ENCODE data around the gene RFK. TPM values are rescaled to one million over a fixed set of nuclear protein-coding genes. Genes with fewer than 3 reads are reported as not detected.
"Not testable (repeated sequence)": the region's sequence is repeated elsewhere in the genome, so short reads cannot be mapped to it uniquely, and the experiment has no call there.

The RFK gene
- total and polyA plus RNA-seq, 2 of the 13 experiments (the other 11 are each of a cell fraction or from before 2014, with no cell fraction given), result 18.2 to 37.2 TPM

DNA sequence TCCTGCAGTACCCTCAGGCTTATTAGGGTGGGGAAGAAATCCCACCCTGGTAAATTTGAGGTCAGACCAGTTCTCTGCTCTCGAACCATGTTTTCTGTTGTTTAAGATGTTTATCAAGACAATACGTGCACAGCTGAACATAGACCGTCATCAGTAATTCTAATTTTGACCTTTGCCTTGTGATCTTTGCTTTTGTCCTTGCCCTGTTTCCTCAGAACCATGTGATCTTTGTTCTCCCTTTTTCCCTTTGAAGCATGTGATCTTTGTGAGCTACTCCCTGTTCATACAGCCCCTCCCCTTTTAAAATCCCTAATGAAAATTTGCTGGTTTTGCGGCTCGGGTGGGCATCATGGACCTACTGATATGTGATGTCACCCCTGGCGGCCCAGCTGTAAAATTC lies 40.7 kb upstream of the RFK start (continued):
- TF ChIP-seq RARA (CRISPR knock-in tag; IDR thresholded peaks at IDR 0.05) (peak; percentile 48; the same call in 1 of the 2 replicates), ELF3 (CRISPR knock-in tag; IDR thresholded peaks at IDR 0.05) (0 out of 2 replicates have a peak, but pooled peaks have one; percentile 17), POGZ (CRISPR knock-in tag; IDR thresholded peaks at IDR 0.05) (peak; percentile 63), PPARG (CRISPR knock-in tag; conservative IDR thresholded peaks at IDR 0.05) (0 out of 2 replicates have a peak, but pooled peaks have one; percentile 21), PAXIP1 (CRISPR knock-in tag; conservative IDR thresholded peaks at IDR 0.05) (peak; percentile 46; the same call in 1 of the 2 replicates), HNF4A (CRISPR knock-in tag; IDR thresholded peaks at IDR 0.05) (peak; percentile 83), EP300 (IDR thresholded peaks at IDR 0.05; ENCODE audit: low read depth in 2 of 2, low read length in 2 of 2) (peak in 1 of 2 experiments; percentile 67; a peak in 1 of 4 replicates), NR2C2 (CRISPR knock-in tag; IDR thresholded peaks at IDR 0.05; ENCODE audit: borderline replicate concordance) (peak; percentile 46; the same call in 1 of the 2 replicates), MED1 (CRISPR knock-in tag; IDR thresholded peaks at IDR 0.05) (peak; percentile 79), NR2F6 (IDR thresholded peaks at IDR 0.05) (peak; percentile 79), NR2F6 (CRISPR knock-in tag; IDR thresholded peaks at IDR 0.05) (peak; percentile 71), FOXA3 (CRISPR knock-in tag; IDR thresholded peaks at IDR 0.05) (0 out of 2 replicates have a peak, but pooled peaks have one; percentile 13), ARID5B (CRISPR knock-in tag; IDR thresholded peaks at IDR 0.05) (peak; percentile 76; the same call in 1 of the 2 replicates)
- TF ChIP-seq EP300 (CRISPR knock-in tag; IDR thresholded peaks at IDR 0.05; ENCODE audit: borderline replicate concordance), result not testable (repeated sequence)

Data from HepG2 (cell line).